Ascending aorta (tissue), 2 donors: ENCODE results near the gene HNF1B. TPM values are rescaled to one million over a fixed set of nuclear protein-coding genes. Genes with fewer than 3 reads are reported as not detected.

Experiments used
- DNase-seq, 2 donors: peaks; one replicate each; pipeline ENCODE4 v3.0.0-alpha.2; 2019; ENCODE audit warnings: low spot score in 2 of 2
- H3K27ac ChIP-seq, 2 donors: fragments of 200-600 bp; sonication (generic); one replicate each; pipeline ENCODE4 v1.5.1; 2016 to 2017; ENCODE audit warnings: mild to moderate bottlenecking in 1 of 2
- H3K27me3 ChIP-seq: fragments of 200-600 bp; sonication (generic); one replicate; pipeline ENCODE4 v1.5.1; 2017
- H3K36me3 ChIP-seq, 2 donors: fragments of 200-600 bp; sonication (generic); one replicate each; pipeline ENCODE4 v1.5.1; 2016
- H3K4me1 ChIP-seq, 2 donors: fragments of 200-600 bp; sonication (generic); one replicate each; pipeline ENCODE4 v1.5.1; 2016 to 2017; ENCODE audit warnings: mild to moderate bottlenecking in 1 of 2
- H3K4me3 ChIP-seq, 2 donors: fragments of 200-600 bp; sonication (generic); one replicate each; pipeline ENCODE4 v1.5.1; 2016 to 2017; ENCODE audit warnings: mild to moderate bottlenecking in 1 of 2
- H3K9me3 ChIP-seq, 2 donors: fragments of 200-600 bp; sonication (generic); one replicate each; pipeline ENCODE4 v1.5.1; 2016
- CTCF ChIP-seq, 3 experiments: fragments of 200-600 bp in 2 of 3; fragments of 450-650 bp in 1 of 3; sonication (generic) in 2 of 3; IDR thresholded peaks; one replicate each; pipeline ENCODE4 v1.5.1; 2016 to 2019; ENCODE audit warnings: antibody characterized with exemption in 3 of 3, mild to moderate bottlenecking in 1 of 3, moderate library complexity in 1 of 3
- intact Hi-C: fragments of 100-400 bp; cut with DNase I; formaldehyde crosslinking; loops from one replicate; pipeline ENCODE4 v1.15.1; 2023
- total RNA-seq: library from RNA; depleted of rRNA; stranded (reverse); fragments of >200 nt; gene quantifications from one replicate; pipeline ENCODE4 v1.1.0, GENCODE V29; 2016

HNF1B gene
- total RNA-seq, 1 donor from 2014 or later, result not detected

DNA sequence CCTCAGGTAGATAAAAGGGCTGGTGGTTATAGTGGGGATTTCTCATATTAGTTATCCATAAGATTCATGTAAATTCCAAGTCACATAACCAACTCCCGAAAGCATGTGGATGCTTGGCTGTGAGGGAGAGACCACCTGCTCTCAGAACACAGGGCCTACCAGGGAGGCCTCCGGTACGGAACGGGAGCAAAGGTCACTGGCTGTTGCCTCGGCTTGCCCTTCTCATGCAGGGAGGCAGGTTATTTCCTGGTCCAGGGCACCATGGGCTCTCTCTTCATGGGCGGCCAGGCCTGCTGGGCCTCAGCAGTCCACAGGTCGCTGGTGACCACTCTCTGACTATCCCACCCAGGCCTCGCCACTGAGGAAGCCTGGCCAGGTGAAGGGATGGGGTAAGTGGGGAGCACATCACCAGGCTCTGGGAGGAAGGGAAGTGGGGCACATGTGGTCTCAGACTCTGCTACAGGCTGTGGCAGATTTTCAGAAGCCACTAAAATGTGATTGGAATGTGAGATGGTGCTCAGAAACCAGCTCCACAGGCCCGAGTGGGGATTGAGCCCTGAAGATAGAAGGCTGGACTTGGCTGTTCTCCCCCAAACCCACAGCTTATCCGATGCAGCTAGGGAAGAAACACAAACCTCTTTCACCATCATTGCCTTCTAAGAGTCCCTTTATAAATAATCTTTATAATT lies 45.4 kb downstream of the HNF1B start:
- no peak overlapping the region for H3K4me3 ChIP-seq
- peaks cover 0 to 6% of the 10 kb centered on the region in 2 donors for H3K9me3 ChIP-seq
- H3K27ac ChIP-seq, result no peak overlapping the region
- H3K27me3 ChIP-seq, result no peaks in the 10 kb centered on the region
- H3K4me1 ChIP-seq, result no peaks in the 10 kb centered on the region
- DNase-seq, result no peak
- intact Hi-C loops, result no loop called here
- no peaks in the 10 kb centered on the region for H3K36me3 ChIP-seq
- no peak for TF ChIP-seq CTCF (IDR thresholded peaks at IDR 0.05)

- no peak for TF ChIP-seq CTCF (IDR thresholded peaks at IDR 0.05)
- H3K9me3 ChIP-seq, result peaks cover 0 to 6% of the 10 kb centered on the region in 2 donors
- no peak overlapping the region for H3K27ac ChIP-seq
- no peak overlapping the region for H3K4me3 ChIP-seq
- no peaks in the 10 kb centered on the region for H3K4me1 ChIP-seq
- H3K27me3 ChIP-seq, result no peaks in the 10 kb centered on the region
- H3K36me3 ChIP-seq, result no peaks in the 10 kb centered on the region
- intact Hi-C loops, result no loop called here
- DNase-seq, result no peak
These were observed 46.0 kb downstream of the HNF1B start for GRCh38 chr17:37698911-37699255.

DNA sequence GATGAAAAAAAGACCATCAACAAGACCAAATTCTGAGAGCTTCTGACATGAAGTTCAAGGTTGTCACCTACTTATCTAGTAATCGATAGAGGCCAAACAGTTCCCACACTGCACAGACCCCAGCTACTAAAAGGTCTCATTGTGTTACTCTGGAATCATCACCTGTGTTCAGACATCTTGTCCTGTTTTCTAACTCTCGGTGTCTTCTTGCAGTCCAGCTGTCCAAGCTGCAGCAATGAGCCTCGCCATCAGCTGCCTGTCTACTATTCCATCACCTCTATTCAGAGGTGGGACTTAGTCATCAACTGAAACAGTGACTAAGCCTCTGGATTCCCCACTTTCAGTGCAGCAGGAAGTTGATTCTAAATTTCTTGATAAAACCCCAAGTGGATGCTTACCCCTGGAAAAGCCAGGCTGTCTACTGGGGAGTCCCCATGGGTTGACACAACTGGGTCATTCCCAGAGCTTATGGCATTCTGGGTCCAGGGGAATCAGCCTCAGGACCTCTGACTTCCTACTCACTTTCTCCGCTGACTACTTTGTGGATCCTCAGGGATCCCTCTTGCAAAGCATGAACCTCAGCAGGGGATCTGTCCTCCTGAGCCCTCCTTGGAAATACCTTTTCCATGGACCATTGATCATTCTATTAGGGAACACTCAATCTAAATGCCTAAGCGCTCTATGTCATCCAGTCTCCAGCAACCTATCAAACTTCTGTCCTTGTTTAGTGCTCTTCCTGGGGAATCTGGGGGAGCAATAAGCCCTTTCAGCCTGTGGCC lies 46.5 kb downstream of the HNF1B start:
- Histone ChIP-seq H3K4me3 (no peak overlapping the region), H3K36me3 (no peaks in the 10 kb centered on the region), H3K27ac (no peak overlapping the region), H3K9me3 (peaks cover 0 to 6% of the 10 kb centered on the region in 2 donors), H3K27me3 (no peaks in the 10 kb centered on the region), H3K4me1 (no peaks in the 10 kb centered on the region)
- no peak for TF ChIP-seq CTCF (IDR thresholded peaks at IDR 0.05)
- no peak for DNase-seq
- intact Hi-C loops, result no loop called here

GRCh38 chr17:37697381-37697780 lies 47.5 kb downstream of the HNF1B start:
- Histone ChIP-seq H3K4me3 (no peak overlapping the region), H3K9me3 (peaks cover 0 to 6% of the 10 kb centered on the region in 2 donors), H3K36me3 (no peaks in the 10 kb centered on the region), H3K27me3 (no peaks in the 10 kb centered on the region), H3K4me1 (no peaks in the 10 kb centered on the region), H3K27ac (no peak overlapping the region)
- intact Hi-C loops, result no loop called here
- no peak for DNase-seq
- no peak for TF ChIP-seq CTCF (IDR thresholded peaks at IDR 0.05)

DNA sequence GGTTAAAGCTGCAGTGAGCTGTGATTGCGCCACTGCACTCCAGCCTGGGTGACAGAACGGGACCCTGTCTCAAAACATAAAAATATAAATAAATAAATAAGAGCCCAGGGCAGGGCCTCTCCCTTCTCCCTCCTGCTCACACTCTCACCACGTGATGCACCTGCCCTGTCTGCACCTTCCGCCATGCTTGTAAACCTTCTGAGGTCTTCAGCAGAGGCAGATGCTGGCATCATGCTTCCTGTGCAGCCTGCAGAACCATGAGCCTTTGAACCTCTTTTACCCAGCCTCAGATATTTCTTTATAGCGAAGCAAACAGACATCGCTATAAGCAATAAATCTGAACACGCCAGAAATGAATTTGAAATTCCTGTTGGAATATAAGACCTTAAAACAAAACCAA lies 48.5 kb downstream of the HNF1B start:
- intact Hi-C loops, result no loop called here
- TF ChIP-seq CTCF (IDR thresholded peaks at IDR 0.05), result no peak
- no peak for DNase-seq
- no peaks in the 10 kb centered on the region for H3K4me1 ChIP-seq
- H3K27ac ChIP-seq, result no peak overlapping the region
- H3K4me3 ChIP-seq, result no peak overlapping the region
- peaks cover 0 to 6% of the 10 kb centered on the region in 2 donors for H3K9me3 ChIP-seq
- H3K36me3 ChIP-seq, result no peaks in the 10 kb centered on the region
- no peaks in the 10 kb centered on the region for H3K27me3 ChIP-seq
